GM12873 (cell line): ENCODE results near the gene CD37.

Experiments
- TF ChIP-seq, protein P1 (sequence below): IDR thresholded peaks from 2 replicates; pipeline ENCODE4 v1.5.1; 2012; ENCODE audit warnings: low read depth, mild to moderate bottlenecking, moderate library complexity, low read length, control low read depth; ENCODE audit not compliant: insufficient read depth; ENCODE audit errors: missing control alignments

The CD37 gene

DNA sequence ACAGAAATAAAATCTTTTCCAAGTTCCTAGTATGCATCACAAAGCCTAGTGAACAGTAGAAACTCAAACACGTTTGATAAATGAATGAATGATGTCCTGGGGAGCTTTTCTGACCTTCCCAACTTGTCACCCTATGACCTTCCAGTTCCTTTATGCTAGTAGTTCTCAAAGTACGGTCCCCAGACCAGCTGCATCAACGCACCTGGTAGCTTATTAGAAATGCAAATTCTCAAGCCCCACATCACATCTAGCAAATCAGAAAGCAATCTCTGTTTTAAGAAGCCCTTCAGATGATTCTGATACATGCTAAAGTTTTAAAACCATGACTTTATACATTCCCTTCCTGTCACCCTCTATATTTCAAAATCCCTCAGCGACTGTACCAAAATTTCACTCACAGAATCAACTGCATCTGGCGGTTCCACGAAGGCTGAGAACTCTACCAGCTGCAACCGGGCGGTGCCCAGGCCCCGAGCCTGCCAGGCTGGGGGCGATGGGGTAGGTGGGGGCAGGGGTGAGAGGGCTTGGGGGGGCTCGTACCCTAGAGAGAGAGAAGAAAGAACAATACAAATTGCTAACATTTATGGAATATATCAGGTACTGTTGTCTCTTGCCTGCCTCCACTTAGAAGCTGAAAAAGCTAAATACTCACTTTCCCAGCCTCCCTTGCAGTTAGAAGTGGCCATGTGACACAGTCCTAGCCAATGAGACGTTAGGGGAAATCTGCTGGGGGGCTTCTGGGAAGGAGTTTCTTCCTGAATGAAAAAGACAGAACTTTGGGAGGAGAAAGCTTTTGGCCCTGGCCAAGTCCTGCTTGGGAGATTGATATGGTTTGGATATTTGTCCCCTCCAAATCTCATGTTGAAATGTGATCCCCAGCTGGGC lies 13.3 kb downstream of the CD37 start:
- TF ChIP-seq, protein P1, sequence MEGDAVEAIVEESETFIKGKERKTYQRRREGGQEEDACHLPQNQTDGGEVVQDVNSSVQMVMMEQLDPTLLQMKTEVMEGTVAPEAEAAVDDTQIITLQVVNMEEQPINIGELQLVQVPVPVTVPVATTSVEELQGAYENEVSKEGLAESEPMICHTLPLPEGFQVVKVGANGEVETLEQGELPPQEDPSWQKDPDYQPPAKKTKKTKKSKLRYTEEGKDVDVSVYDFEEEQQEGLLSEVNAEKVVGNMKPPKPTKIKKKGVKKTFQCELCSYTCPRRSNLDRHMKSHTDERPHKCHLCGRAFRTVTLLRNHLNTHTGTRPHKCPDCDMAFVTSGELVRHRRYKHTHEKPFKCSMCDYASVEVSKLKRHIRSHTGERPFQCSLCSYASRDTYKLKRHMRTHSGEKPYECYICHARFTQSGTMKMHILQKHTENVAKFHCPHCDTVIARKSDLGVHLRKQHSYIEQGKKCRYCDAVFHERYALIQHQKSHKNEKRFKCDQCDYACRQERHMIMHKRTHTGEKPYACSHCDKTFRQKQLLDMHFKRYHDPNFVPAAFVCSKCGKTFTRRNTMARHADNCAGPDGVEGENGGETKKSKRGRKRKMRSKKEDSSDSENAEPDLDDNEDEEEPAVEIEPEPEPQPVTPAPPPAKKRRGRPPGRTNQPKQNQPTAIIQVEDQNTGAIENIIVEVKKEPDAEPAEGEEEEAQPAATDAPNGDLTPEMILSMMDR: no peak

DNA sequence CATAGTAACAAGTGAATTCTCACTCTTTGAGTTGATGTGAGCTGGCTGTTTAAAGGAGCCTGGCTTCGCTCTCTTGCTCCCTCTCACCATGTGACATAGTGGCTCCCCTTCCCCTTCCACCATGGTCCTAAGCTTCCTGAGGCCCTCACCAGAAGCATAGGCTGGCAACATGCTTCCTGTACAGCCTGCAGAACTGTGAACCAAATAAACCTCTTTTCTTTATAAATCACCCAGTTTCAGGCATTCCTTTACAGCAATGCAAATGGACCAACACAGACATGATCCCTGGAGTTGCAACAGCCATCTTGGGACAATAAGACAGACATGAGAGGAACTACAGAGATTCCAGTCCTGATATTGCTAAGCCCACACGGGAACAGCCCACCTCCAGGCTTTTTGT lies 14.4 kb downstream of the CD37 start:
- TF ChIP-seq, protein P1: no peak

DNA sequence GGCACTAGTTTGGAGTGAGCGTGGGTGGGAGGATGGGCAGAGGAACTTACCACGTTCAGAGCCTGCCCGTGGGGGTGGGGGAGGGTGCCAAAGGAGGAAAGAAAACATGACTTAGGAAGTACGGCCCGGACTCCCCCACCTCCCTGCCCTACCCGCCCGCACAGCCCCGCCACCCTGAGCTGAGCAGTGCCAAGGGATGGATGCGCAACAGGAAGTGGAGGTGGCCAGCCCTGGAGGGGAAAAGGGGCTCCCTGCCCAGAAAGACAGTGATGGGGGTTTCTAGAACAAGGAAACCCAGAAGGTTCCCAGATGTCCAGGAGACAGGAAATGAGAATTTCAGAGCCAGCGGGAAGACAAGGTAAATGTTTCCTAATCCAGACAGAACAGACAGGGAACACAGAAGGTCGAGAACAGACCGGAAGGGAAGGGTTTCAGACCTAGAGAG lies 20.7 kb downstream of the CD37 start:
- TF ChIP-seq, protein P1: no peak

DNA sequence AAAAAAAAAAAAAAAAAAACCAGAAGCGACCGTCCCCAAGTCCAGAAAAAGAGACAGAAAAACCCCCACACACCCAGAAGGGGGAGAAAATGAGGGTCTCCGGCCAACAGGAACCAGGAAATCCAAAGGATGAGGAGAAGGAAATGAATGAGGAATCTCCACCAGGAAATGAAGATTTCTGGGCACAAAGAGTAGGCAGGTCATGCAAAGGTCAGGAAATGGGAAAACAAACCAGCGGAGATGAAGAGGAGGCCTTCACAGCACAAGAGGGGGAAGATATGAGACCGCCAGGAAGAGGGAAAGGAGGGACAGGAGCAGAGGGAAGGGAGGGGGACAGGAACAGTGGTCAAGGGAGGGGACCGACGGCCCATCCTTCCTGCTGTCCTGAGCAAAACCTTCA lies 21.2 kb downstream of the CD37 start:
- TF ChIP-seq, protein P1: no peak

DNA sequence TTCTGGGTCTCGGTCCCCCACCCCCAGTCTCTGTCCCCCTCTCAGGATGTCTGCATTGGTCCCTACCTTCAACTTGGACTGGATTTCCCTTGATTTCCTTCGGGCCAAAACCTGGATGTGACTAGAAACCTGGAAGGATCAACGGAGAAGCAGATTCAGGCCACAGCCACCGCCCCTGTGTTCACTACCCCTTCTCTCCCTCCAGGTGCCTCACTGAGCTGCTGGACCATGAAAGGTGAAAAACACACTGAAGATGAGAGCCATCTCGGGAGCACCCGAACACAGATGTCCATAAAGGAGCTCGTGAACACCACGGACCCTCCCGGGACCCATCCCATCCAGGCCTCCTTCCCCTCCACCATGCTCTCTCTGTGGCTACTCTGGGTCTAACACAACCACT lies 22.0 kb downstream of the CD37 start:
- TF ChIP-seq, protein P1: no peak

DNA sequence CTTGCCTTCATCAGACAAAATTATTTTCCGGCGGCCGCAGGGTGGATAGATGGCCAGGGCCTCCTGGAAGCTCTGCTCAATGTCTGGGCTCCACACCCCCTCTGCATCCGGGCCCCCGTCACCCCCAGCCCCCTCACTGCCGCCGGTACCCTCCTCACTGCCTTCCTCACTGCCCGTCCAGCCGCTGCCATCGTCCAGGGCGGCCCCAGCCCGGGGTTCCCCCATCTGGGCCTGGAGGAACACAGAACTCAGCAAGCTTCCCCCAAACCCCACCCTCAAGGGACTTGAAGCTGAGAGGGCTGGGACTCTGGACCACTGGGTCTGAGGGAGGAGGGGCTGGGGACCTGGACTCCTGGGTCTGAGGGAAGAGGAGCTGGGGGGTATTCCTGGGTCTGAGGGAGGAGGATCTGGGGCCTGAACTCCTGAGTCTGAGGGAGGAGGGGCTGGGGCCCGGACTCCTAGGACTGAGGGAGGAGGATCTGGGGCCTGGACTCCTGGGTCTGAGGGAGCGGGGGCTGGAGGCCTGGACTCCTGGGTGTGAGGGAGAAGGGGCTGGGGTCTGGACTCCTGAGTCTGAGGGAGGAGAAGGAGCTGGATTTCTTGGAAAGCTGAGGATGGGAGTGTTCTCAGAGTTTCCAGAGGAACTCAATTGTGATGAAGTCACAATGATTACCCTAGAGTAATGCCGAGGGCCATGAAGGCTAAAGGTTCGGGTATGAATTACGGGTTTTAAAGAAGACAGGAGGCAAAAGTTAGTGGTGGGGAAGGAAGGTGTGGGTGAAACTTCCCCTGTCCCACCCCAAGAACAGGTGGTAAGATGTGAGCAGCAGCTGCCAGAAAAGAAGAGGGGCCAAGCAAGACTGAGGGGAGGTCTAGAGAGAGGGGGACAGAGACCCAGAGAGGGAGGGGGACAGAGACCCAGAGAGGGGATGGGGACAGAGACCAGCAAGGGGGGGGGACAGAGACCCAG lies 24.9 kb downstream of the CD37 start:
- TF ChIP-seq, protein P1: no peak
